GM12872 (cell line): Measurements from ENCODE around the gene RSPH1.

Source experiments
- CTCF ChIP-seq: IDR thresholded peaks from 3 replicates; pipeline ENCODE4 v1.5.1; 2011; ENCODE audit warnings: low read depth, mild to moderate bottlenecking, low read length, moderate library complexity; ENCODE audit not compliant: insufficient read depth

The RSPH1 gene

GRCh38 chr21:42491328-42491727 lies 4.7 kb downstream of the RSPH1 start:
- no peak for TF ChIP-seq CTCF

GRCh38 chr21:42490720-42491119 lies 5.3 kb downstream of the RSPH1 start:
- TF ChIP-seq CTCF, result no peak

GRCh38 chr21:42489991-42490390 lies 6.0 kb downstream of the RSPH1 start:
- TF ChIP-seq CTCF, result no peak

GRCh38 chr21:42489006-42489563 lies 6.9 kb downstream of the RSPH1 start:
- TF ChIP-seq CTCF, result no peak

- no peak for TF ChIP-seq CTCF
Observed at GRCh38 chr21:42486531-42486930, 9.5 kb downstream of the RSPH1 start.

- TF ChIP-seq CTCF, result no peak
Observed at GRCh38 chr21:42486072-42486471, 10.0 kb downstream of the RSPH1 start.

GRCh38 chr21:42484966-42485365 lies 11.1 kb downstream of the RSPH1 start:
- no peak for TF ChIP-seq CTCF

- TF ChIP-seq CTCF, result no peak
Observed at GRCh38 chr21:42481169-42481568, 14.9 kb downstream of the RSPH1 start.
